MCF 10A (cell line): ENCODE measurements around the gene EFNA1. TPM values are rescaled to one million over a fixed set of nuclear protein-coding genes. Genes with fewer than 3 reads are reported as not detected.

ENCODE experiments used
- BruUV-seq: library from RNA; stranded (reverse); fragments of 400-500 nt; replicated peaks from 2 replicates; lab custom pipeline; 2021; lab: Mats Ljungman, UMichigan
- CTCF ChIA-PET: fragments of 300-600 bp; sonication (Branson Sonifier 250); formaldehyde crosslinking; extraction: SDS; loops from one replicate; lab custom pipeline; 2021; ENCODE audit warnings: antibody characterized with exemption, inconsistent platforms; lab: Yijun Ruan, JAX
- POLR2A ChIA-PET: fragments of 300-600, 350-650 bp; sonication (Branson Sonifier 250); formaldehyde crosslinking; extraction: SDS; loops from one replicate; lab custom pipeline; 2020; ENCODE audit warnings: antibody characterized with exemption, inconsistent platforms; lab: Yijun Ruan, JAX
- DNase-seq: peaks from one replicate; pipeline ENCODE4 v3.0.0-alpha.2; 2018; ENCODE audit not compliant: unreplicated experiment
- H3K27ac Mint-ChIP-seq: one replicate; pipeline ENCODE4 v1.8.0; 2022; ENCODE audit warnings: mild to moderate bottlenecking, low read depth, mixed read lengths; ENCODE audit not compliant: unreplicated experiment
- H3K27me3 Mint-ChIP-seq: one replicate; pipeline ENCODE4 v1.8.0; 2022; ENCODE audit warnings: mixed read lengths; ENCODE audit not compliant: insufficient read depth, unreplicated experiment
- H3K36me3 Mint-ChIP-seq: one replicate; pipeline ENCODE4 v1.8.0; 2022; ENCODE audit warnings: mild to moderate bottlenecking, moderate library complexity, mixed read lengths; ENCODE audit not compliant: insufficient read depth, unreplicated experiment
- H3K4me1 Mint-ChIP-seq: one replicate; pipeline ENCODE4 v1.8.0; 2022; ENCODE audit warnings: mixed read lengths; ENCODE audit not compliant: insufficient read depth, unreplicated experiment
- H3K4me3 Mint-ChIP-seq: one replicate; pipeline ENCODE4 v1.8.0; 2022; ENCODE audit warnings: mild to moderate bottlenecking, moderate library complexity, mixed read lengths; ENCODE audit not compliant: unreplicated experiment
- H3K9me3 Mint-ChIP-seq: one replicate; pipeline ENCODE4 v1.8.0; 2022; ENCODE audit warnings: mixed read lengths; ENCODE audit not compliant: unreplicated experiment
- intact Hi-C: fragments of 100-400 bp; cut with micrococcal nuclease; formaldehyde crosslinking; loops from 2 replicates; pipeline ENCODE4 v1.14.1; 2022
- total RNA-seq: library from RNA; stranded (reverse); gene quantifications from 2 replicates; pipeline ENCODE4 v1.2.3, GENCODE V29; 2022
- TF ChIP-seq, protein P1 (sequence below): fragments of 200-600 bp; IDR thresholded peaks from one replicate; pipeline ENCODE4 v1.8.0; 2022; ENCODE audit warnings: antibody characterized with exemption, mild to moderate bottlenecking; ENCODE audit not compliant: unreplicated experiment

EFNA1 gene
- total RNA-seq, 1 experiment from 2014 or later, result 38.9 TPM

DNA sequence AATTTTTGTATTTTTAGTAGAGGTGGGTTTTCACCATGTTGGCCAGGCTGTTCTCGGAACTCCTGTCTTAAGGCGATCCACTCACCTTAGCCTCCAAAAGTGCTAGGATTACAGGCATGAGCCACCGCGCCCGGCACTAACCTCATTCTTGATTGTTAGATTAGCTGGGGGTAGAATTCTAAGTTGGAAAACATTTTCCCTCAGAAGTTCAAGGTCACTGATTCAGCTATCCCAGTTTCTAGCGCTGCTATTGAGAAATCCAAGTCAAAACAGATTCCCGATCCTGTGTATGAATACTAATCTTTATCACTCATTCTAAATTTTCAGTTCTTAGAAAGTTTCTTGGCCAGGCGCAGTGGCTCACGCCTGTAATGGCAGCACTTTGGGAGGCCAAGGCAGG, 24.4 kb upstream of the EFNA1 start:
- ChIA-PET POLR2A (interaction anchor here (0.7 to 4.2 kb wide), 4 partner anchors 21 to 32 kb away, joined by 4 to 29 read pairs (median 7); partner anchors contain the start of gene SLC50A1), CTCF (interaction anchor here (0.6 to 5.6 kb wide), 4 partner anchors 13 to 177 kb away, joined by 3 to 51 read pairs (median 6); partner anchors contain the start of gene KRTCAP2)
- Mint-ChIP-seq H3K36me3 (peaks cover 7% of the 10 kb centered on the region), H3K9me3 (no peaks in the 10 kb centered on the region), H3K4me1 (peaks cover 12% of the 10 kb centered on the region), H3K27me3 (no peaks in the 10 kb centered on the region), H3K27ac (no peak overlapping the region), H3K4me3 (no peak overlapping the region)
- BruUV-seq, result no TSS peak
- DNase-seq, result no peak
- intact Hi-C loops, result no loop called here
- TF ChIP-seq, protein P1, sequence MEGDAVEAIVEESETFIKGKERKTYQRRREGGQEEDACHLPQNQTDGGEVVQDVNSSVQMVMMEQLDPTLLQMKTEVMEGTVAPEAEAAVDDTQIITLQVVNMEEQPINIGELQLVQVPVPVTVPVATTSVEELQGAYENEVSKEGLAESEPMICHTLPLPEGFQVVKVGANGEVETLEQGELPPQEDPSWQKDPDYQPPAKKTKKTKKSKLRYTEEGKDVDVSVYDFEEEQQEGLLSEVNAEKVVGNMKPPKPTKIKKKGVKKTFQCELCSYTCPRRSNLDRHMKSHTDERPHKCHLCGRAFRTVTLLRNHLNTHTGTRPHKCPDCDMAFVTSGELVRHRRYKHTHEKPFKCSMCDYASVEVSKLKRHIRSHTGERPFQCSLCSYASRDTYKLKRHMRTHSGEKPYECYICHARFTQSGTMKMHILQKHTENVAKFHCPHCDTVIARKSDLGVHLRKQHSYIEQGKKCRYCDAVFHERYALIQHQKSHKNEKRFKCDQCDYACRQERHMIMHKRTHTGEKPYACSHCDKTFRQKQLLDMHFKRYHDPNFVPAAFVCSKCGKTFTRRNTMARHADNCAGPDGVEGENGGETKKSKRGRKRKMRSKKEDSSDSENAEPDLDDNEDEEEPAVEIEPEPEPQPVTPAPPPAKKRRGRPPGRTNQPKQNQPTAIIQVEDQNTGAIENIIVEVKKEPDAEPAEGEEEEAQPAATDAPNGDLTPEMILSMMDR, result no peak

DNA sequence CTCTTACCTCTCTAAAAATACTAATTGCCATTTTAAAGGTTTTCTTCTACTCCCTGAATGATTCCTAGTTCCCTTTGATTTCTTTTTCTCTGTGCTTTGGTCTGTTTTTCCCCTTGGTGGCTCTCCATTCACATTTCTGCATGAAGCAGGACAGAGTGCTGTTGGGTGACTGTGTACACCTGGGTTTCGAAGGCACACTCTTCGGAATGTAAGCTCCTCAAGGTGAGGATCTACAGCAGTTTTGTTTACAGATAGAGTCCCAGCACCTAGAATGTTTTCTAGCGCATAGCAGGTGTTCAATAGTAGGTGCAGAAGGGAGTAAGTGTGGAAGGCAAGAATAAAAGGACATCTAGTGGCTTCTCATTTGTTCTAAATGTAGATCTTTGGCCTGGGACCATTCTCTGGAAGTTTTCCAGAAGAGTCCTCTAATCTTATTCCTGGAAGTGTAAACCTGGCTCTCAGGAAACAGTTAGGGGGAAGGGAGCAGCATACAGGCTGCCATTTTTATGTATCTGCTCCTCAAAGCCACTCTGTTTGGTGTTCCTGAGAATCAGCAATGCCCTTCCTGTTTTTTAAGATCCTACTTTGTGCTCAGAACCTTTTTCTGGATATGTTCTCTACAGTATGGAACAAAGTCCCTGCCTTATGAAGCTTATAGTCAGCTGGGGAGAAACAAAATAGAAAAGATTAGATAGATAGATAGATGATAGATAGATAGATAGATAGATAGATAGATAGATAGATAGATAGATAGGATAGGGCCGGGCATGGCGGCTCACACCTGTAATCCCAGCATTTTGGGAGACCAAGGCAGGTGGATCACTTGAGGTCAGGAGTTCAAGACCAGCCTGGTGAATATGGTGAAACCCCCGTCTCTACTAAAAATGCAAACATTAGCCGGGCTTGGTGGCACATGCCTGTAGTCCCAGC, 22.8 kb upstream of the EFNA1 start:
- Mint-ChIP-seq H3K27ac (no peak overlapping the region), H3K4me1 (peaks cover 18% of the 10 kb centered on the region), H3K9me3 (no peaks in the 10 kb centered on the region), H3K27me3 (no peaks in the 10 kb centered on the region), H3K4me3 (no peak overlapping the region), H3K36me3 (peaks cover 7% of the 10 kb centered on the region)
- TF ChIP-seq, protein P1, result no peak
- POLR2A ChIA-PET, result interaction anchor here (0.7 to 4.2 kb wide), 2 partner anchors 19 to 65 kb away, joined by 4 to 29 read pairs; no protein-coding TSS in a partner anchor
- no TSS peak for BruUV-seq
- DNase-seq, result no peak
- intact Hi-C loops, result no loop called here
- CTCF ChIA-PET, result interaction anchor here (0.8 to 5.6 kb wide), 6 partner anchors 11 to 68 kb away, joined by 3 to 51 read pairs (median 5); partner anchors contain the start of gene KRTCAP2

DNA sequence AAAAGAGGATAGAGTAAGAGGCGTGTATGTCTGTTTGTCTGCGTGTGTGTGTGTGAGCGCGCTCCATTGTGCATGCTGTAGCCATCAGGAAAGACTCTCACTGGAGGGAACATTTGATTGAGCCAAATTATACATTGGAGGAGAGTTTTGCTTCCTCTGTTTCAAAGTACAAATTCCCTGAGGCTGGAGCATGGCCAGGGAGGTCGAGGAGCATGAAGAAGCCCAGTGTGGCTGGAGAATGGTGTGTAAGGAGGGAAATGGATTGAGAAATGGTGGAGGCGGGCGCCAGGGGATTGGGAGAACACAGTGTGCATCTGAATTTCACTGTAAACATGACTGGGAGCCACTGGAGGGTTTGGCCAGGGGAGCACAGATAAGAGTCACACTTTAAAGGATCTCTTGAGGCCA, 22.1 kb upstream of the EFNA1 start:
- POLR2A ChIA-PET, result interaction anchor here (1.5 to 4.2 kb wide), 2 partner anchors 19 to 29 kb away, joined by 5 to 29 read pairs; no protein-coding TSS in a partner anchor
- no peak overlapping the region for H3K4me3 Mint-ChIP-seq

More for the DNA sequence above, 22.1 kb upstream of the EFNA1 start:
- intact Hi-C loops, result no loop called here
- Mint-ChIP-seq H3K36me3 (peaks cover 7% of the 10 kb centered on the region), H3K27ac (peak overlapping the region; percentile 4), H3K27me3 (no peaks in the 10 kb centered on the region), H3K4me1 (peaks cover 18% of the 10 kb centered on the region), H3K9me3 (no peaks in the 10 kb centered on the region)
- CTCF ChIA-PET, result interaction anchor here (0.6 to 5.6 kb wide), 6 partner anchors 10 to 426 kb away, joined by 4 to 51 read pairs (median 6); partner anchors contain the start of gene KRTCAP2
- DNase-seq, result peak; percentile 26
- BruUV-seq, result no TSS peak
- TF ChIP-seq, protein P1, result no peak
